ENCODE measurements around the gene BGLAP. TPM values are rescaled to one million over a fixed set of nuclear protein-coding genes. Genes with fewer than 3 reads are reported as not detected.
A peak's percentile ranks its signal among the peaks of the same experiment; 100 is the strongest.

The BGLAP gene
- polyA plus RNA-seq, 1 experiment = 0.12 TPM

DNA sequence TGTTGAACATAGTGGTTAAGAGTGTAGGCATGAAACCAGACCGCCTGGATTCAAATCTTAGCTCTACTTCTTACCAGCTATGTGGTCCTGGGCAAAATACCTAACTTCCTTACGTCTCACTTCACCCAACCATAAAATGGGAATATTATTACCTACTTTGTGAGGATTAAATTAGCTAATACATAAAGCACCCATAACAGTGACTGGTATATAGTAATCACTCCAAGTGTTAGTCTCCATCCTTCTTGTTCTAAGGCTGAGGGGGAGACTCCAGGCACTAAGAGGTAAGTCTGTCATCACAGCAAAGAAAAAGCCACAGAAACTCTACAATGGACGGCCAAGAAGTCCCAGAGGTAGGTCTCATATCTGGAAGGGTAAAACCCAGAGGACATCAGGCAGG is 37.9 kb downstream of the BGLAP start:
- DNase-seq (ENCODE audit: low read depth, low spot score) = no peak

DNA sequence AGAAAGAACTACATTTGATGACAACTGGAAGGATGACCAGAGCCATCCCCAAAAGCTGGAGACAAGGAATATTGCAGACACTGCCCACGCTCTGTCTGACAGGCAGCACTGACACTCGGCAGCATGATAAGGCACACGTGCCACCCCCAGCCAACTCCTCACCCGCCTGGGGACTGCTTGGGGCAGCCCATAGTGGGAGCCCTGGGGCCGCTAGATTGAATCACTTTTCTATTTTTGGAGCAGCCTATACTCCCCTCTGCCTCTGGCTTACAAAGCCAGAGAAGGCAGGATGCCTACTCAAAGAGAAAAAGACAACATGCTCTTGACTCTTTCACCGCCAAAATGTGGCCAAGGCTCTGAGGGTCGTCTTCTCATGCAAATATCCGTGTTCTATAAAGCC is 39.3 kb downstream of the BGLAP start:
- TF ChIP-seq, protein P1, sequence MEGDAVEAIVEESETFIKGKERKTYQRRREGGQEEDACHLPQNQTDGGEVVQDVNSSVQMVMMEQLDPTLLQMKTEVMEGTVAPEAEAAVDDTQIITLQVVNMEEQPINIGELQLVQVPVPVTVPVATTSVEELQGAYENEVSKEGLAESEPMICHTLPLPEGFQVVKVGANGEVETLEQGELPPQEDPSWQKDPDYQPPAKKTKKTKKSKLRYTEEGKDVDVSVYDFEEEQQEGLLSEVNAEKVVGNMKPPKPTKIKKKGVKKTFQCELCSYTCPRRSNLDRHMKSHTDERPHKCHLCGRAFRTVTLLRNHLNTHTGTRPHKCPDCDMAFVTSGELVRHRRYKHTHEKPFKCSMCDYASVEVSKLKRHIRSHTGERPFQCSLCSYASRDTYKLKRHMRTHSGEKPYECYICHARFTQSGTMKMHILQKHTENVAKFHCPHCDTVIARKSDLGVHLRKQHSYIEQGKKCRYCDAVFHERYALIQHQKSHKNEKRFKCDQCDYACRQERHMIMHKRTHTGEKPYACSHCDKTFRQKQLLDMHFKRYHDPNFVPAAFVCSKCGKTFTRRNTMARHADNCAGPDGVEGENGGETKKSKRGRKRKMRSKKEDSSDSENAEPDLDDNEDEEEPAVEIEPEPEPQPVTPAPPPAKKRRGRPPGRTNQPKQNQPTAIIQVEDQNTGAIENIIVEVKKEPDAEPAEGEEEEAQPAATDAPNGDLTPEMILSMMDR (IDR thresholded peaks at IDR 0.05; ENCODE audit: low read depth, low read length) = no peak
- H3K9me3 ChIP-seq (ENCODE audit: control insufficient read depth, insufficient read depth, low read length) = no peaks in the 10 kb centered on the region
- POLR2A ChIA-PET = interaction anchor here (0.9 to 2.5 kb wide), 2 partner anchors 9 to 14 kb away, joined by 3 to 14 read pairs; partner anchors contain the start of gene GLMP
- H3K27ac ChIP-seq (ENCODE audit: low read depth, low read length) = peak overlapping the region; percentile 68
- CTCF ChIA-PET = interaction anchor here (1.6 kb wide), 1 partner anchor 56 kb away, joined by 7 read pairs; no protein-coding TSS in a partner anchor
- no peak for DNase-seq (ENCODE audit: low read depth, low spot score)
- H3K4me3 ChIP-seq (ENCODE audit: low read depth, low read length) = peak overlapping the region; percentile 95
- no peaks in the 10 kb centered on the region for H3K27me3 ChIP-seq (ENCODE audit: control insufficient read depth, insufficient read depth, low read length)

More for the DNA sequence above, 37.9 kb downstream of the BGLAP start:
- Histone ChIP-seq H3K27me3 (ENCODE audit: control insufficient read depth, insufficient read depth, low read length) (no peaks in the 10 kb centered on the region), H3K9me3 (ENCODE audit: control insufficient read depth, insufficient read depth, low read length) (no peaks in the 10 kb centered on the region), H3K4me3 (ENCODE audit: low read depth, low read length) (no peak overlapping the region), H3K27ac (ENCODE audit: low read depth, low read length) (no peak overlapping the region)
- CTCF ChIA-PET = interaction anchor here (1.7 kb wide), 1 partner anchor 39 kb away, joined by 7 read pairs; no protein-coding TSS in a partner anchor
- POLR2A ChIA-PET = no interaction called here
- TF ChIP-seq, protein P1 (IDR thresholded peaks at IDR 0.05; ENCODE audit: low read depth, low read length) = no peak

DNA sequence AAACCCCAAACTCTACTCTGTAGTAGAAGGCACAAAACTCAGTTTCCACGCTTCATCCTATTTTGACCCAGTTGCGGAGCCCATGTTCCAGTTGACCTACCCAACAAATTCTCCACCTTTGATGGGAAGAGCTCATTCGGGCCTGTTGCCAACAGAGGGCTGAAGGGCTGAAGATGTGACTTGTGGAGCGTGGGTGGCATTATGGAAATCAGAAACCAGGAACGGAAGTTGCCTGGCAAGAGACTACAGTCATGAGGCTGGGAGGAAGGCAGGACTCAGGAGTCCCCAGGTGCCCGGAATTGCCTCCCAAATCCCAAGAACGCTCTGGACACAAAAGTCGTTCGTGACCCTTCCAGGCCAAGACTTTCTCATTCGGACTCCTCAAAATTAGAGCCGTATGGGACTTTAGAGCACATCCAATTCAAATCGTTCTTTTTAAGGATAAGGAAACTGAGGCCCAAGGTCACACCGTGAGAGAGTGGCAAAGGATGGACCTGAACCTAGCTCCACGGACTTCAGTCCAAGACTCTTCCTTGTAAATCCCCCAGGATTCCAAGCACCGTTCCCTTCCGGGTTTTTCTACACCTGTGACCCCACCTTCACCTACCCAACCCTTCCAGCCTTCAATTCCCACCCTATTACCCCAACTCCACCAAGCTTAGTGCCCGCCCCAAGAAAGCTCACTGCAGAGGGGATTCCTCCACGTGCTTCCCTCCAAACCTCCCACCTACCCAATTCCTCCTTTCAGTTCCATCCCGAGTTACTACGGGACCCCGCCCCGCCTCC is 39.9 kb downstream of the BGLAP start:
- H3K9me3 ChIP-seq (ENCODE audit: control insufficient read depth, insufficient read depth, low read length) = no peaks in the 10 kb centered on the region
- POLR2A ChIA-PET = interaction anchor here (0.6 to 2.5 kb wide), 11 partner anchors 10 to 104 kb away, joined by 3 to 14 read pairs (median 5); partner anchors contain the start of genes GLMP and PMF1
- peak overlapping the region; percentile 68 for H3K27ac ChIP-seq (ENCODE audit: low read depth, low read length)
- peak overlapping the region; percentile 95 for H3K4me3 ChIP-seq (ENCODE audit: low read depth, low read length)
- DNase-seq (ENCODE audit: low read depth, low spot score) = no peak
- CTCF ChIA-PET = interaction anchor here (0.9 to 2.5 kb wide), 4 partner anchors 37 to 164 kb away, joined by 3 to 14 read pairs (median 8); no protein-coding TSS in a partner anchor
- TF ChIP-seq, protein P1 (IDR thresholded peaks at IDR 0.05; ENCODE audit: low read depth, low read length) = no peak
- H3K27me3 ChIP-seq (ENCODE audit: control insufficient read depth, insufficient read depth, low read length) = no peaks in the 10 kb centered on the region

DNA sequence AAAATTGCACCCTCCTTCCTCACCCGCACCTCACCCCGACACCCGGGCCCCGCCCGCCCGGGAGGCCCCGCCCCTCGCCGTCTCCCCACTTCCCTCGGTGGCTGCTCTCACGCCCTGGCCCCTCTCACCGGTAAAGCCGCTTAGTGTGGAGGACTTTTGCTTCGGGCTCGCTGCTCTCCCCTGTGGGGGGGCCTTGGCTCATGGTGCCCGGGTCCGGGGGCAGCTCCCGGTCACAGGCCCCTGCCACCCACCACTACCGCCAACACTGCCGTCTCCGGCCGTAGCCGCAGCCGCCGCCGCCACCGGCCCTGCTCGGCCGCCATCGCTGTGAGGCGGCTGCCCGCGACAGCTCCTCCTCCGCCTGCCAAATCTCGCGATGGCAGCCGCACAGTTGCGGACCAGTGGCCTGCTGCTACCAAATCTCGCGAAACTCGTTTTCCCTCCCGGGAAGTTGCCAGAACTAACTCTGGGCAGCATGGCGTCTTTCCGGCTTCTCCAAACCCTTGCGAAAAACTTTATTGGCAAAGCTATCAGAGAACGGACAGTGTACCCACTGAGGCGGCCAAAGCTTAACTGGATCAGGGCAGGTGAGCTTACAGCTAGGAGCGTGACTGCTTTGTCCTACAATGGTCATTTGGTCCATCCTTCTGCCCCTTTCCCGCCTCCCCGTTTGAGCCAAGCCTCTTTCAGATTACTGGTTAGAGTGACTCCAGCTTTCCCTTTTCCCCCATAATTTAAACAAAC is 40.7 kb downstream of the BGLAP start, which contains the start of gene SMG5:
Gene SMG5 (minus strand): TSS at position 347 of the 744 bp plus-strand sequence. CDS start 145 bp downstream, at position 202.
- CTCF ChIA-PET = interaction anchor here (0.9 to 2.5 kb wide), 6 partner anchors 35 to 186 kb away, joined by 3 to 14 read pairs (median 6); no protein-coding TSS in a partner anchor
- POLR2A ChIA-PET = interaction anchor here (0.6 to 2.5 kb wide), 13 partner anchors 9 to 218 kb away, joined by 3 to 14 read pairs (median 4); partner anchors contain the start of genes GLMP, MEF2D and PMF1
- Histone ChIP-seq H3K27ac (ENCODE audit: low read depth, low read length) (peak within 1 kb of the TSS; percentile 68), H3K9me3 (ENCODE audit: control insufficient read depth, insufficient read depth, low read length) (no peaks in the 10 kb centered on the region), H3K27me3 (ENCODE audit: control insufficient read depth, insufficient read depth, low read length) (no peaks in the 10 kb centered on the region), H3K4me3 (ENCODE audit: low read depth, low read length) (peak within 1 kb of the TSS; percentile 95)
- peak; percentile 97 for DNase-seq (ENCODE audit: low read depth, low spot score)
- TF ChIP-seq, protein P1 (IDR thresholded peaks at IDR 0.05; ENCODE audit: low read depth, low read length) = no peak

Data from AG04450 (cell line).